NCI-H82 treated with DMSO at 0.1 percent for 48 hours (cell line): ENCODE measurements around the gene SLC17A9.

ENCODE experiments used
- DNase-seq: peaks from one replicate; lab custom pipeline; 2025; ENCODE audit not compliant: unreplicated experiment; lab: John Stamatoyannopoulos, UW

The SLC17A9 gene

DNA sequence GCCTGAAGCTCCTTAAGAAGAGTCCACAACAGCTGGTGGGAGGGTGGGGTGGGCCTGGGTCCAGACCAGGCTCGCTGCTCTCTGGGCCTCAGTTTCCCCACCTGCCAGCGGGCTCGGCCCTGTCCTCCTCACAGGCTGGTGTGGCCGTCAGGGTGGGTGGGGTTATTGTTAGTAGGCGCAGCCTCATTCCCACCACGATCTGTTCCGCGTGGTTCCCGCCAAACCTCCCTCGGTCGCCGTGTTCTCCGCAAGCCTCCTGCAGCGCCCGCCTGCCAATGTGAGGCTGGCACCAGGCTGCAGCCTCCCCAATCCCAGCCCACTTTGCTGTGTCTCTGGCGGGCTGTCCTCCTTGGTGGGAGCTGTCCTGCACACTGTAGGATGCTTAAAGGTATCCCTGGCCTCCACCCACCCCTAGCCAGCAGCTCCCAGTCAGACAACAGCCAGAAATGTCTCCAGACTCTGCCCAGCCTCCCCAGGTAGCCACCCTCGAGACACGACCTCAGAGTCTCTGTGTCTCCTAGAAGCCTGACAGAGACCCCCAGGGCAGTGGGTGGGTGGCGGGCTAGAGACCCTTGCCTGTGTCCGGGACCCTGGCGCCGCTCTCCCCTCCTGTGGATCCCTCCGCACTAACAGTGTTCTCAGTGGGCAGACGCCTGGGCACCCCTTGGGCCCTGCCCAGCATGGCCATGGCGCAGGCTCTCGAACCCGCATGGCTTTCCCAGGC, 15.3 kb downstream of the SLC17A9 start:
- no peak for DNase-seq

DNA sequence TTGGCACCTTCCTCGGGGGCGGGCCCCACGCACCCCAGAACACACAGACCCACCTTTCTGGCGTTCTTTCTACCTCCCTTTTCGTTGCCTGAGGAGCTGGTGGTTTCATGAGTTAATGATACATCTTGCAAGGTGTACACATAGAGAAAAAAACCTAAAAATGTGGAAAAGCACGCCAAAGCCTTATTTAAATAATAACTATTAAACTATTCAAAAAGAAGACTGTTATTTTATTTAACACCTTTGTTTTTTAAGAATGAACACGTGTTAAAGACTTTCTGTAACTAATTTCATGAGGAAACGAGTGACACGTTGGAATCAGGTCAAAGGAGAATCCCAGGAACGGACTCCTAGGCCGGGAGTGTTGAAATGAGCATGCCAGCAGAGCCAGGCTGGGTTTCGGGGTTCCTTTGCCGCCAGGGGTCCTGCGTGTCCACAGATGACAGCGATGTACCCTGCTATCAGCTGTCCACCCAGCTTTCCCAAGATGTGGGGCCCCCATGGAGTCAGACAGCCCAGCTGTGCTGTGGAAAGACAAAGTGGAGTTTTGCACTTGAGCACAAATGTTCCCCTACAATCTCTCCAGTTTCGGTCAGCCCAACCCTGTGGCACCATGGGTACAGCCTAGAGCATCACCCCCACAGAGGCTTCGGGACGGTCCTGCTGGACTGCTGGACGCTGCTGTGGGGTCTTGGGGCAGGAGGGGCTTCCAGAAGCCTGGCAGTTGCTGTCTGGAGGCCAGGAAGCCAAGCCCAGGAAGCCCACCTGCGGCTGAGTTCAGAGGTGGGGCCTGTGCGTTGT, 16.1 kb downstream of the SLC17A9 start:
- no peak for DNase-seq

DNA sequence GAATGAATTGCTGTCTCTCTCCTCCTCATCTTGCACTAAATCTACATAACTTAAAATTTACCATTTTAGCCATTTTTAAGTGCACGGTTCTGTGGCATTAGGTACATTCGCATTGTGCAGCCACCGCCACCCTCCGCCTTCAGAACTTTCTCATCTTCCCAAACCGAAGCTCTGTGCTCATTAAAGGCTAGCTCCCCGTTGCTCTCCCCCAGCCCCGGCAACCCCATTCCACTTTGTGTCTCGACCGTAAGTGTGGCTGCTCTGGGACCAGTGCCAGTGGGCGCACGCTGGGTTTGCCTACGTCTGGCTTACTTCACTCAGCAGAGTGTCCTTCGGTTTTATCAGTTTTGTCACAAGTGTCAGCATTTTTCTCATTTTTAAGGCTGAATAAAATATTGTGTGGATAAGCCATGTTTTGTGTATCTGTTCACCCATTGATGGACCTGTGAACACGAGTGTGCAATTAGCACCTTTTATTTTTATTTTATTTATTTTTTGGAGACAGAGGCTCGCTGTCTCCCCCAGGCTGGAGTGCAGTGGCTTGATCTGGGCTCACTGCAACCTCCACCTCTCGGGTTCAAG, 16.8 kb downstream of the SLC17A9 start:
- no peak for DNase-seq

DNA sequence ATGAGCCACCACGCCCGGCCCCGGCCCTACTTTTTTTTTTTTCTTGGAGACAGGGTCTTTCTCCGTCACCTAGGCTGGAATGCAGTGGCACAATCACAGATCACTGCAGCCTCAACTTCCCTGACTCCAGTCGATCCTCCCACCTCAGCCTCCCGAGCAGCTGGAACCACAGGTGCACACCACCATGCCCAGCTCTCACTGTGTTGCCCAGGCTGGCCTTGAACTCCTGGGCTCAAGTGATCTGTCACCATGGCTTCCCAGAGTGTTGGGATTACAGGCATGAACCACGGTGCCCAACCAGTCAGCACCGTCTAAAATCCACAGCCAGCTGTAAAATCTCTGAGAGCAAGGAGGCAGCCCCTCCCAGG, 17.4 kb downstream of the SLC17A9 start:
- no peak for DNase-seq

DNA sequence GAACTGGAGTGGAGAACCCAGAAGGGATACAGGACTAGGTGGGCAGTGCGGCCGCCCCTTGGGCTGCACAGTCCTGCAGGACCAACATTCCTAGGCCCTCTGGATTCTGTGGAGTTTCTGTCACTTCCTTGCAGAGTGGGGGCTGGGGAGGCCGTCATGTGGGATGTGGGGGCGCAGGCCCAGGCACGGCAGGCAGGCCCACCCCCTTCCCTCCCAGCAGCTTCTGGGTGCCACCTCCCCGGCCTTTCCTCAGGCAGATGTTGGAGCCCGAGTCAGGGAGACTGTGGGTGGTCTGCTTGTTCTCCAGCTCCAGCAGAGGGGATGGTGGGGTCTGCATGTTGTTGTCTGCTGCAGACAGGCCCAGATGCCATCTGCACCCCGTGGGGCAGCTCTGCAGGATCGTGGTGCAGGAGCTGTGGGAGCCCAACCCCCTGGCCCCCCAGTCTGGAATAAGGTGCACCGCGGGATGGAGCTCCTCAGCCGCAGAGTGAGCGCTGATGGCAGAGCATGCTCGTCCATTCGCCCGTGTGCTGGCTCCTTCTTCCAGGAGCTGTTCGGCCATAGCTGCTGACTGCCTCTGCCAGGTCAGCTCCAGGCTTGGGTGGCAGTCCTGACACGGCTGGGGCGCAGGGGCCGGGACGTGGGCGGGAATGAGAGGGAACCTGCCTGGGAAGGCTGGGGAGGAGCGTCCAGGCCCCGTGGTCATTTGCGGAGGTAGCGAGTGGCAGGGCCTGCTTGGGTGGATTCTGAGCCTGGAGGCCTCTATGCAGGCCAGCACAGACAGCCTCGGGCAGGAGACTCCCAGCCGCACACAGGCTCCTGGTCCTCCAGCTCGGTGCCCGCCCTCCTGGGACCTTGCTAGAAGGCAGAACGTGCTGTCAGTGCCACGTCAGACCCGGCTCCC, 18.1 kb downstream of the SLC17A9 start:
- no peak for DNase-seq

DNA sequence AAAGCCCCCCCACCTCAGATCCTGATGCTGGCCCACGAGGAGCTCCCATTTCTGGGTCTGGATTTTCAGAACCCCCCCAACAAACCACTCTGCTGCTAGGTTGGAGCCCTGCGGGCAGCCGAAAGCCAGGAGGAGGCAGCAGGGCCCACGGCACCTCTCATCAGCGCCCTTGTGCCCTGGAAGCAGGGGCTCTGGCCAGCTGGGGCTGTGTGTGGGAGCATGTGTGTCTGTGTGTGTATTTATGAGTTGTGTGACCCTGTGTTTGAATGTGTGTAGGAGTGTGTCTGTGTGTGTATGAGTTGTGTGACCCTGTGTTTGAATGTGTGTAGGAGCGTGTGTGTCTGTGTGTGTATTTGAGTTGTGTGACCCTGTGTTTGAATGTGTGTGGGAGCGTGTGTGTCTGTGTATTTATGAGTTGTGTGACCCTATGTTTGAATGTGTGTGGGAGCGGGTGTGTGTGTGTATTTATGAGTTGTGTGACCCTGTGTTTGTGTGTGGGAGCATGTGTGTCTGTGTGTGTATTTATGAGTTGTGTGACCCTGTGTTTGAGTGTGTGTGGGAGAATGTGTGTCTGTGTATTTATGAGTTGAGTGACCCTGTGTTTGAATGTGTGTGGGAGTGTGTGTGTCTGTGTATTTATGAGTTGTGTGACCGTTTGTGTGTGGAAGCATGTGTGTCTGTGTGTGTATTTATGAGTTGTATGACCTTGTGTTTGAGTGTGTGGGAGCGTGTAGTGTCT, 18.9 kb downstream of the SLC17A9 start:
- no peak for DNase-seq

DNA sequence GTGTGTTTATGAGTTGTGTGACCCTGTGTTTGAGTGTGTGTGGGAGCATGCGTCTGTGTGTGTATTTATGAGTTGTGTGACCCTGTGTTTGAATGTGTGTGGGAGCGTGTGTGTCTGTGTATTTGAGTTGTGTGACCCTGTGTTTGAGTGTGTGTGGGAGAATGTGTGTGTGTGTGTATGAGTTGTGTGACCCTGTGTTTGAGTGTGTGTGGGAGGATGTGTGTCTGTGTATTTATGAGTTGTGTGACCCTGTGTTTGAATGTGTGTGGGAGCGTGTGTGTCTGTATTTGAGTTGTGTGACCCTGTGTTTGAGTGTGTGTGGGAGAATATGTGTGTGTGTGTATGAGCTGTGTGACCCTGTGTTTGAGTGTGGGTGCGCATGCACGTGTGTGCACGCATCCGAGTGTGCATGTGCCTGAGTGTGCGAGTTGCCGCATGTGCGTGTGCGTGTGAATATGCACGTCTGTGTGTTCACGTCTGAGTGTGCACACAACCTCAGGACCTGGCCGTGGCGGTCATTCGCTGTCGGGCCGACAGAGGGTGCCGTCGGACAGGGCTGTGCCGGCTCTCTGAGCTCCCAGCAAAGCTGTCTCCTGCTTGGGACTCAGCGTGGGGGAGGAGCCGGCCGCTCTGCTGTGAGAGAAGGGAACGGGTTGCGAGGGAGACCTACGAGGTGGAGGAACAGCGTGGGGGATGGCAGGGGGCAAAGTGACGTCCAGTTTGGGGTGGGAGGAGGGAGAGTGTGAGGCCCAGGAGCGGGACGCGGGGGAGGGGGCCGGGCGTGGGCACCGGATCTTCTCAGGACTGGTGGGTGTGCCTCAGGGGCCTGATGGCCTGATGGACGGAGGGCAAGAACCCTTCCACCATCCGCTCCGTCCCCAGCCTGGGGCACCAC, 19.7 kb downstream of the SLC17A9 start:
- DNase-seq = peak; percentile 6

DNA sequence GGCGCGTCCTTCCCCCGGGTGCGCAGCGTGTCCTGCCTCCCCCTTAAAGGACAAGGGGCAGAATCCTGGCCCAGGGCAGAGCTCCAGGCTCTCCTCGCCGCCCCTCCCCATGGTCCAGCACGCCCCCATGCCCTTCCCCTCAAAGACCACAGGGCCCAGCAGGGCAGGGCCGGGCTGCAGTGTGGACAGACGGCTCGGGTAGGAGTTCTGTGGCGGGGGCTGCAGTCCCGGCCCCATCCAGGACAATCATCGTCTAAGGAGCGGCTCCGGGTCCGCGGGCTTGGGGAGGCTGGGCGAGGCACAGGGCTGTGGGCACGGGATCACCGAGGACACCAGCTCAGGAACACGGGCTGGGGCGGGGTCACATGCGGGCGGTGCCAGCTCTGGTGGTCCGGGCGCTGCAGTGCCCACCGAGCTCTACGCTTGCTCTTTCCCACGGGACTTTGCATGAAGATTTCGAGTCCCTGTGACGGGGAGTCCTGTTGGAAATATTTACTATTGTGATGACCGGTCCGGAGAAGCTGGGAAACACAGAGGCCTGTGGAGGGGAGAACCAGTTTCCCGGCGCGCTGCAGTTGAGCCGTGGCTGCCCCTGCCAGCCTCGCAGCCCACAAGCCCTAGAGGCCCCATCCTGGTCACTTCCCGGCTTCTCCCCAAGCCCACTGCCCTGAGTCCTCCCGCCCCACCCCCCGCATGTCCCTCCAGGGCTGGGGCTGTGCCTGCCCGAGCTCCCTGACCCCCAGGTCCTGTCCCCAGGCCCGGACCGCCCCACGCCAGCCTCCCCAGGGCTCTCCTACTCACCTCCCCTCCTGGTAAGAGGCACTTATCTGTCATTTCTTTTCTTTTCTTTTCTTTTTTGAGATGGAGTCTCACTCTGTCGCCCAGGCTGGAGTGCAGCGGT, 20.6 kb downstream of the SLC17A9 start:
- no peak for DNase-seq

DNA sequence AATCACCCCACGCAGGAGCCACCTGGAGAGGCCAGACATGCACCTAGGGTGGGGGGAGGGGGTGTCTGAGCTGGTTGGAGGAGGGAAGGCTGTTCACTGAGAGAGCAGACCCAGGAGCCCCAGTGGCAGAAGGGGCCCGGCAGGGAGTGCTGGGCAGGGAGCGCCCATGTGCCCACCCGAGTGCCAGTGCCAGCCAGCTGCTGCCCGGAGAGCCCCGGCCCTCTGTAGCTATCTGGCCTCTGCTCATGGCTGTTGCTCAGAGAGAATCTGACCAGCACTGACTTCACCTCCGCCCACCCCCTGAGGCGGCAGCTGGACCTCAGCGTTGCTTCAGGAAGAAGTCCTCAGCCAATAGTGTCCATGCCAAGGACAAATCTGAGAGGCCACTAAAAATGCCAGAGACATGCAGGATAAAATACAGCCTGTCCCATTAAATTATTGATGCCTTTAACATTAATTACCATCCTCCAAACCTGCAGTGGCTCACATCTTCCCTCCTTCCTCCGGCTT, 22.8 kb downstream of the SLC17A9 start:
- no peak for DNase-seq

DNA sequence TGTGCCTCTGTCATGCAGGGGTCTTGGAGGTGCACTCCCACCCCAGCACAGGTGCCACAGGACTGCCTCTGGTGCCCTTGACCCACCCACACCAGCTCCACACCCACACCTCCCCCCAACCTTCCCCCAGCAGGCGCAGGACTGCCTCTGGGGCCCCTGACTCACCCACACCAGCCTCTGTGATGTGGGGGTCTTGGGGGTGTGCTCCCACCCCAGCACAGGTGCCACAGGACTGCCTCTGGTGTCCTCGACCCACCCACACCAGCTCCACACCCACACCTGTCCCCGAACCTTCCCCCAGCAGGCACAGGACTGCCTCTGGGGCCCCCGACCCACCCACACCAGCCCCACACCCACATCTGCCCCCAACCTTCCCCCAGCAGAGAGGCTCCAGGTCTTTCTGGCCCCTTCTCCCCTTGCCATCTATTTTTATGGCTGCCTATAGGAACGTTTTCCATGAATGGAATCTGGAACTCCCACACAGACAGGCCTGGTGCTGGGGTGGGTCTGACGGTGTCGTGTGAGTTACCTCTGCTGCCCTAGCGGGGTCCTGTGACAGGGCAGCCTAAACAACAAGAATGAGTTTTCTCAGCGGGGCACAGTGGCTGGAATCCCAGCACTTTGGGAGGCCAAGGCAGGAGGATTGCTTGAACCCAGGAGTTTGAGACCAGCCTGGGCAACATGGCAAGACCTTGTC, 23.5 kb downstream of the SLC17A9 start:
- no peak for DNase-seq

DNA sequence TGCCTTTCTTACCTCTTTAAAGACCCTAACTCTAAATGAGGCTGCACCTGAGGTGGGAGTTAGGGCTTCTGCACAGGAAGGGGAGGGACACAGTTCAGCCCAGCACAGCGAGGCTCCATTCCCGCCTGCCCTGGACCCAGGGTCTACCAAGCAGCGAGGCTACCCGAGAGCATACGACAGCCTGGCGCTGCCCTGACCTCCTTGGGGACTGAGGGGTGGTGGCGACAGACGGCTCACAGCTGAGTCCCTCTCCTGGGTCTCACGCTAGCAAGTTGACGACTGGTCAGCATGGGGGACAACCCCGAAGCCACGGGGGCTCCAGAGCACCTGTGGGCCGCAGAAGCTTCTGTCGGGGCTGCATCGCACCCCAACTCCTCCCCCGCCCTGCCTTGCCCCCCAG, 24.4 kb downstream of the SLC17A9 start:
- DNase-seq = no peak

DNA sequence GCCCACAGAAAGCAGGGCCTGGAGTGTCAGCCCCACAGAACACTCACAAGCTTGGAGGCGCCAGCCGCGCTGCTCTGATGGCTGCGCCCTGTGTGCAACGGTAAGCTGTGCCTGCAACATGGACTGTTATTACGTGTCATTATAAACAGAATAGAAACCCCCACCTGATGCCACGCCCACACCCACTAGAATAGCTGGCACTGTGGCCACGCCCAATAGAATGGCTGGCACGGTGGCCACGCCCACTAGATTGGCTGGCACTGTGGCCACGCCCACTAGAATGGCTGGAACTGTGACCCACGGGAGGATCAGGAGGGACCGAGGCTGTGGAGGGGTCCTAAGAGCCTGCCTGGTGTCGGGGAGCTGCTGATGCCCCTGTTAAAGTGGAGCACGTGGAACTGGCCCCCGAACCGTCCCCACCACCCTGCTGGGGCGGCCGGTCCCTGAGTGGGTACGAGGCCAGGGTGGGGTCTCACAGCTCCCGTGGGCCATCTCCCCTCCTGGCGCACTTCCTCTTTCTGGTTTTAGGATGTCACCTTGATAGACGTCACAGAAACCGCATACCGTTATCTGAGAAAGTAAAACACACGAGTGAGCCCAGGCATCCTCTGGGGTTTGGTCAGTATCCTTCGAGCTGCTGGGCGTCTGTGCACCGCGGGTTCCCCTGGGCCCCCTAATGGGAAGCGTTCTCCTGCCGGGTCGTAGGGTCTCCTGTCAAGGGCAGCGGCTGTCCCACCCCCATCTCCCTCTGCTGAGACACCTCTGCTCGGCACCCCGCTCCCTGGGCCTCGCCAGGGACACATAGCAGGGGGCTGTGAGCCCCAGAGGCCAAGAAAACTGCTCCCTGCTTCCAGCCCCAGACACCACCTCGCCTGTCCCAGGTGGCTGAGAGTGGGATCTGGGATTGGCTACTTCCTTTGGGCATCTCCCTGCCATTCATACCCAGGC, 25.4 kb downstream of the SLC17A9 start:
- no peak for DNase-seq

DNA sequence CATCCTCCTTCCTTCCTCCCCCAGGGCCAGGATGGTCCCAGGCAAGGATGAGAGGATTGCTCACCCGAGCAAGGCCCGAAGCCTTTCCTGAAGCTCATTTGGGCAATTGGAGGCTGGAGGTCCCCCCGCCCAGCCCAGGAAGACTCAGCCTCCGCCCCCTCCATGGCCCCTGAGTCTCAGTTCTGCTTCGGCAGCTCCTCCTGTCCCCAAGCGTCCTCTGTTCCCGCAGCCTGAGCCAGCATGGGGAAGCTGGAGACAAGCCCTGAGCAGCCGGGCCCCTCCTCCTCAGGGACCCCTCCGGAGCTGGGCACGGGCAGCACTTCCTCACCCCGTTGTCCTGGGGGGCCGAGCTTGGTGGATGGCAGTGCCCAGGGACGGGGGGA, 26.0 kb downstream of the SLC17A9 start:
- no peak for DNase-seq

DNA sequence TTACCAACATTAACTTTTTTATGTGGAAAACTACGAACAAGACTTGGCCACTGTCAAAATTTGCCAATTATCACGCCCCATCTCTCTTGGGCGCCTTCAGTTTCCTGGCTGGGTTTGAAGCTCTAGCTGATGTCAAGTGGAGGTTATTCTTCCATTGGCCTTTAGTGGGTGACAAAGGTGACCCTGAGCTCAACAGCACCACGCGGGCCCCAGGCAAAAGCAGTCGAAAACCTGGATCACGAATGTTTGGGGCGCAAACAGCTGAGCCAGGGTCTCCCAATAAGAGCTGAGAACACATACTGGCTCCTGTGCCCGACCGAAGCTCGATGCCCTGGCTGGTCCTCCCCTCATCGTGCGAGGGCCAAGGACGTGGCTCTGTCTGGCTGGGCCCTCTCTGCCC, 26.8 kb downstream of the SLC17A9 start:
- no peak for DNase-seq

DNA sequence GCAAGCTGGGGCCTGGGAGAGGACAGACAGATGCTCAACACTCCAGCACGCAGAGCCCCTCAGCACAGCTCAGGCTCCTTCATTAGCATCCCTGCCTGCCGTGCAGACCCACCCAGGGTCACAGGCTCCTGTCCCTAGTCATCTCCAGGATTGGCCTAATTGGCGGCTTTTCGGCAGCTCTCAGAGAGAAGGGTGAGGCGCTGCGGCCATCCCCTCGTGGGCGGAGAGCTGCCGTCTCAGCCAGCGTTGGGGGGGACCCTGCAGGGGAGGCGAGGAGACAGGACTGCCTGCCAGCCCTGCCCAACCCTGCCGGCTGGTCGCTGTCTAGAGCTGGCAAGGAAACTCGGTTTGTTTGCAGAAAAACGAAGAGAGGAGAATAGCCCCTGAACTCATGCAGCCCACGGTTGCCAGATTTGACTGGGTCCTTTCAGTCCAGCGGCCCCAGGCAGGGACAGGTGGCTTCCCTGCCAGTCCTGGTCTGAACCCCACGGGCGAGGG, 27.4 kb downstream of the SLC17A9 start:
- no peak for DNase-seq

DNA sequence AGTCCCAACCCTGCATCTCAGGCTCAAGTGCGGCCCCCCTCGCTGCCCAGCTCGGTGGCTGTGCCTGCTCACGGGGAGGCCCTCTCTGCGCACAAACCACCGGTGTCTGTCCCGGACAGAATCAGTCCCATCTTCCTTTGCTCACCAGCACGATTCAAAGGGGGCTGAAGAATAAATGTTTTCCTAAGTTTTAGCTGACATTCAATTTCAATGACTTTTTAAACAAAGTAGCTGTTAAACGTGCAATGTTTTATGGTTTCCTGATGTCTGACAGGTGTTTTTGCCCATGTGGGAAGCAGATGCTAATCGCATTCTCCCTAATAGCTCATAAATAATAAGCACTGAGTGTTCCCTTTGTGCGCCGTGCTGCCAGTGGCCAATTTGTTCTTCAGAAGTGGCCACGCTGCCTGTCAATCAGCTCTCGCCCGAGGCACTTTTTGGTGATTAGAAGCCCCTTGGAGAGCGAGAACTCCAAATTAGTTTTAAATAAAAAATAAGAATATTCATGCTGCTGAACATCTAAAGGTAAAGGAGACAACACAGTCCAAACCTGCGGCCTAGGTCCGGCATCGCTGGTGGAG, 28.0 kb downstream of the SLC17A9 start:
- no peak for DNase-seq
